Ovary (tissue), 10 donors: ENCODE data around the gene OPN5. TPM values are rescaled to one million over a fixed set of nuclear protein-coding genes. Genes with fewer than 3 reads are reported as not detected.

Experiments used
- DNase-seq, 5 donors: peaks; one replicate each; pipeline ENCODE4 v3.0.0-alpha.2; 2019 to 2020
- H3K27ac ChIP-seq, 2 donors: fragments of 200-600 bp; one replicate each; pipeline versions ENCODE4 v1.5.1 to v1.8.0; 2019 to 2022
- H3K27me3 ChIP-seq: fragments of 200-600 bp; one replicate; pipeline ENCODE4 v1.8.0; 2022
- H3K36me3 ChIP-seq: fragments of 200-600 bp; sonication (generic); one replicate; pipeline ENCODE4 v1.5.1; 2019
- H3K4me1 ChIP-seq: one replicate; pipeline ENCODE4 v1.8.1; 2013; ENCODE audit warnings: mild to moderate bottlenecking, moderate library complexity; ENCODE audit not compliant: insufficient read depth
- H3K4me3 ChIP-seq: fragments of 200-600 bp; sonication (generic); one replicate; pipeline ENCODE4 v1.5.1; 2017
- H3K9me3 ChIP-seq, 2 donors: fragments of 200-600 bp in 1 of 2; sonication (generic) in 1 of 2; one replicate each; pipeline versions ENCODE4 v1.5.1 to v1.8.1; 2013 to 2019; ENCODE audit warnings: mild to moderate bottlenecking in 1 of 2, moderate library complexity in 1 of 2
- EP300 ChIP-seq: sonication (generic); formaldehyde crosslinking; IDR thresholded peaks from one replicate; pipeline ENCODE4 v1.6.1; 2017; ENCODE audit warnings: antibody characterized with exemption
- POLR2A ChIP-seq: fragments of 450-650 bp; IDR thresholded peaks from one replicate; pipeline ENCODE4 v1.6.1; 2017; ENCODE audit warnings: antibody characterized with exemption, mild to moderate bottlenecking, moderate library complexity
- WGBS, 3 donors: extraction: QIAGEN DNeasy Blood & Tissue Kit in 1 of 3; methylation state at CpG; one replicate each; pipeline versions ENCODE4 v1.1.5 to v1.1.7; 2013 to 2017; 5-methylcytosine and 5-hydroxymethylcytosine counted together
- intact Hi-C, 4 donors: fragments of 100-400 bp; cut with DNase I; formaldehyde crosslinking; loops; one replicate each; pipeline versions ENCODE4 v1.11.0 to v1.15.1; 2022 to 2023
- long read RNA-seq, 3 donors: library from polyadenylated mRNA in 2 of 3; unstranded in 2 of 3; transcript quantifications; one replicate each; pipeline ENCODE4 v2.0.0 and lab custom pipeline, GENCODE V29; 2021 to 2026
- polyA plus RNA-seq, 2 donors: library from polyadenylated mRNA; stranded (reverse); fragments of 200-250 nt in 1 of 2; fragments of 350-450 nt in 1 of 2; fragmentation: Illumina TruSeq in 1 of 2; extraction: RNeasy Lipid Tissue Mini Kit (QIAGEN cat#74804) in 1 of 2; gene quantifications; one replicate each; pipeline ENCODE4 v1.2.3, GENCODE V29; 2013 to 2014
- total RNA-seq, 7 donors: library from RNA; depleted of rRNA in 2 of 7; stranded (reverse); fragments of >200 nt in 2 of 7; fragmentation: NEBNext Ultra II Directional in 3 of 7; extraction: Animal tissue kit (Norgen Biotek cat#: 25700) in 3 of 7; gene quantifications; one replicate each; pipeline versions ENCODE4 v1.1.0 to v1.2.4, GENCODE V29; 2016 to 2023
- TF ChIP-seq, protein P1 (sequence below), 3 donors: fragments of 450-650 bp in 2 of 3; fragments of 200-600 bp in 1 of 3; IDR thresholded peaks; one replicate each; pipeline versions ENCODE4 v1.5.1 to v1.8.0; 2016 to 2022; ENCODE audit warnings: antibody characterized with exemption in 3 of 3, mild to moderate bottlenecking in 1 of 3
- donor health status: DM: no; HTN: no; CAD: no; lungs with moderate emphysema.
- donor health status: DM: no; HTN: no; CAD: no.
- donor health status: Bipolar disorder and iron deficiency.
- donor health status: DM: yes; HTN: yes; CAD: no.
- donor health status: DM: no; HTN: no; CAD: no.
- donor health status: DM: yes; HTN: yes; CAD: no.

OPN5 gene, protein sequence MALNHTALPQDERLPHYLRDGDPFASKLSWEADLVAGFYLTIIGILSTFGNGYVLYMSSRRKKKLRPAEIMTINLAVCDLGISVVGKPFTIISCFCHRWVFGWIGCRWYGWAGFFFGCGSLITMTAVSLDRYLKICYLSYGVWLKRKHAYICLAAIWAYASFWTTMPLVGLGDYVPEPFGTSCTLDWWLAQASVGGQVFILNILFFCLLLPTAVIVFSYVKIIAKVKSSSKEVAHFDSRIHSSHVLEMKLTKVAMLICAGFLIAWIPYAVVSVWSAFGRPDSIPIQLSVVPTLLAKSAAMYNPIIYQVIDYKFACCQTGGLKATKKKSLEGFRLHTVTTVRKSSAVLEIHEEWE
- not detected for total RNA-seq
- not detected for polyA plus RNA-seq
- long read RNA-seq, donor 1 = 0 reads
- long read RNA-seq, donor 2 = 0 reads
- long read RNA-seq, donor 3 = 0 reads

DNA sequence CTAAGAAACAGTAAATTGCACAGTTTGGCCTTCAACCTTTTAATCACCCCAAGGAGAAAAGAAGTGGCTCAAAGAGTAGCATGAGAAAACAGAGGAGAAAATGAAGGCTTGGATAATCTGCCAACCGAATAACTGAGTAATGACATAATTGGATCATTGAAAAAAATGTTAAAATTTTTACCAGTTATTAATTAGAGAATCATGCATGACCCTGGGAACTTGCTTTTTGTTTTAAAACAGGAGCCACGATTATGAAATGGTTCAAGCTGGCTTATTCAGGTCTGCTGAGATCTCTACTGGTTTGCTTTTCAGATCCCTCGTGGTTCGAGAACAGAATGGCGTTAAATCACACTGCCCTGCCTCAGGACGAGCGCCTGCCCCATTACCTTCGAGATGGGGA, at the start of gene OPN5:
Gene OPN5 (plus strand): TSS at position 301 of the 400 bp plus-strand sequence. CDS start 35 bp downstream, at position 336.
- intact Hi-C loops = loop anchor here in 2 of 4 donors (5.0 kb wide), 2 partner anchors 154 to 369 kb away; no protein-coding TSS in a partner anchor
- WGBS, 3 donors = 78 to 84% (median 80%) methylated on average over 8 of the region's 8 CpGs
- TF ChIP-seq, protein P1, sequence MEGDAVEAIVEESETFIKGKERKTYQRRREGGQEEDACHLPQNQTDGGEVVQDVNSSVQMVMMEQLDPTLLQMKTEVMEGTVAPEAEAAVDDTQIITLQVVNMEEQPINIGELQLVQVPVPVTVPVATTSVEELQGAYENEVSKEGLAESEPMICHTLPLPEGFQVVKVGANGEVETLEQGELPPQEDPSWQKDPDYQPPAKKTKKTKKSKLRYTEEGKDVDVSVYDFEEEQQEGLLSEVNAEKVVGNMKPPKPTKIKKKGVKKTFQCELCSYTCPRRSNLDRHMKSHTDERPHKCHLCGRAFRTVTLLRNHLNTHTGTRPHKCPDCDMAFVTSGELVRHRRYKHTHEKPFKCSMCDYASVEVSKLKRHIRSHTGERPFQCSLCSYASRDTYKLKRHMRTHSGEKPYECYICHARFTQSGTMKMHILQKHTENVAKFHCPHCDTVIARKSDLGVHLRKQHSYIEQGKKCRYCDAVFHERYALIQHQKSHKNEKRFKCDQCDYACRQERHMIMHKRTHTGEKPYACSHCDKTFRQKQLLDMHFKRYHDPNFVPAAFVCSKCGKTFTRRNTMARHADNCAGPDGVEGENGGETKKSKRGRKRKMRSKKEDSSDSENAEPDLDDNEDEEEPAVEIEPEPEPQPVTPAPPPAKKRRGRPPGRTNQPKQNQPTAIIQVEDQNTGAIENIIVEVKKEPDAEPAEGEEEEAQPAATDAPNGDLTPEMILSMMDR (IDR thresholded peaks at IDR 0.05) = no peak
- TF ChIP-seq POLR2A = no peak
- no peak for TF ChIP-seq EP300
- H3K4me3 ChIP-seq = no peak within 1 kb of the TSS
- H3K9me3 ChIP-seq = no peaks in the 10 kb centered on the region
- H3K4me1 ChIP-seq = peaks cover 2% of the 10 kb centered on the region
- no peaks in the 10 kb centered on the region for H3K36me3 ChIP-seq
- DNase-seq = no peak
- H3K27me3 ChIP-seq = no peaks in the 10 kb centered on the region
- no peak within 1 kb of the TSS for H3K27ac ChIP-seq

DNA sequence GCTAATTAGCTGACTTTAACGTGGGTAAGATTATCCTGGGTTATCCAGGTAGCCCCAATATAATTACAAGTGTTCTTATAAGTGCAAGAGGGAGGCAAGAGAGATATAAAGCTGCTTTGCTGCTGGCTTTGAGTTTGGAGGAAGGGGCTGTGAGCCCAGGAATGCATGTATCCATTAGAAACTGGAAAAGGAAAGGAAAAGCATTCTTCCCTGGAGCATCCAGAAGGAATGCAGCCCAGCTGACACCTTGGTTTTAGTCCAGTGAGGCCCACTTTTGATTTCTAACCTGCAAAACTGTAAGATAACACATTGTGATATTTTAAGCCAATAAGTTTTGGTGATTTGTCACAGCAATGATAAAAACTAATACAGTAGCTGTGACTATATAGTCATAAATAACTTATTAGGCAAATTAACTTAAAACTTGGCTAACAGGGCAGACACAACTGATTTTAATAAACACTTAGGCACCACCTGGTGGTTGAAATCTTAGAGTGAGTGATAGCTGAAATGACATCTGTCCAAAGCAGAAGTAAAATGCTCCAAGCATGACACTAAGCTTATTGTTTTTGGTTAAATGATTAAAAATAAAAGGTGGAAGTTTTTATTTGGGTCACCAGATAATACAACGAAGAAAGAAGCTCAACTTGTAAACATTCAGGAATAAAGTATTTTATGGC, 47.8 kb upstream of the OPN5 start:
- intact Hi-C loops = no loop called here
- Histone ChIP-seq H3K36me3 (no peaks in the 10 kb centered on the region), H3K27me3 (no peaks in the 10 kb centered on the region), H3K4me1 (no peaks in the 10 kb centered on the region), H3K4me3 (no peak overlapping the region), H3K9me3 (no peaks in the 10 kb centered on the region), H3K27ac (no peak overlapping the region)
- DNase-seq = no peak
- no peak for TF ChIP-seq POLR2A
- TF ChIP-seq, protein P1 (IDR thresholded peaks at IDR 0.05) = no peak
- no peak for TF ChIP-seq EP300
- WGBS, 3 donors = 10 to 29% (median 23%) methylated on average over 2 of the region's 2 CpGs

- TF ChIP-seq EP300 = no peak
- TF ChIP-seq, protein P1 (IDR thresholded peaks at IDR 0.05) = no peak
- no peak for TF ChIP-seq POLR2A
- H3K9me3 ChIP-seq = no peaks in the 10 kb centered on the region
- H3K36me3 ChIP-seq = no peaks in the 10 kb centered on the region
- DNase-seq = no peak
- intact Hi-C loops = no loop called here
- no peak overlapping the region for H3K27ac ChIP-seq
- WGBS, 3 donors = 60 to 68% (median 63%) methylated on average over 4 of the region's 4 CpGs
- H3K4me1 ChIP-seq = no peaks in the 10 kb centered on the region
- H3K27me3 ChIP-seq = no peaks in the 10 kb centered on the region
- H3K4me3 ChIP-seq = no peak overlapping the region
These were observed 46.9 kb upstream of the OPN5 start for GRCh38 chr6:47734831-47735481.

DNA sequence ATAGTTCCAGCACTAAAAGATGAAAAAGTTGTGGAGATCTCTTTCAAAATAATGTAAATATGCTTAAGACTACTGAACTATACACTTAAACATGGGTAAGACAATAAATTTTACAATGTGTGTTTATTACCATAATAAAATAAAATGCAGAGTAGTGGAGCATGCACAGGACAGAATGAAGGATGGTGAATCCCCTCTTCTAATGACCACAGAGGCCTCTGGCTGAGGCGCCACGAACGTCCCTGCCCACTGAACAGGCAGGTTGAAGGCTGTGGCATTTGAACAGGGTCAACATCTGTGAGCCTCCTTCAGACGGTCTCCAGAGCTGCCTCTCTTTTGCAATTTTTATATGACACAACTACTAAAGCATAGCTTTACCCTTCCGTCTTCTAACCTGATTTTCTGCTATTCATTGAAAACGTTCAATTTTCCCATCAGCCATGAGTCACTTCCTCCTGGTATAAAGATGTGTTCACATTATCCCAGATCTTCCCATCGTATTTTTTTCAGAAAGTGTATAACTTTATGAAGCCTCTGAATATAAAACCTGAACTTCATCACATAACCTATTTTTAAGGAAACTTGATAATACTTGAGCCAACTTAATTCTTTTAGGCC, 45.6 kb upstream of the OPN5 start:
- TF ChIP-seq, protein P1 (IDR thresholded peaks at IDR 0.05) = no peak
- TF ChIP-seq POLR2A = no peak
- no peak for TF ChIP-seq EP300
- Histone ChIP-seq H3K4me3 (no peak overlapping the region), H3K27ac (no peak overlapping the region), H3K4me1 (no peaks in the 10 kb centered on the region), H3K36me3 (no peaks in the 10 kb centered on the region), H3K9me3 (no peaks in the 10 kb centered on the region), H3K27me3 (no peaks in the 10 kb centered on the region)
- intact Hi-C loops = no loop called here
- DNase-seq = no peak
- 68 to 72% (median 72%) methylated on average over 7 of the region's 7 CpGs for WGBS, 3 donors
